CD14-positive monocyte (primary cell): ENCODE results near the gene PAX6. TPM values are rescaled to one million over a fixed set of nuclear protein-coding genes. Genes with fewer than 3 reads are reported as not detected.

Source experiments
- DNase-seq, 3 donors: peaks; one replicate each; pipeline ENCODE4 v3.0.0-alpha.2; 2011 to 2022
- H2AFZ ChIP-seq: 2 replicates; pipeline ENCODE4 v1.6.0; 2012; ENCODE audit warnings: mild to moderate bottlenecking, low read depth, low read length, inconsistent platforms; ENCODE audit not compliant: insufficient read depth, poor library complexity, severe bottlenecking
- H3K27ac ChIP-seq, 2 donors: 1 replicate in 1 of 2; 2 replicates in 1 of 2; pipeline ENCODE4 v1.5.1; 2012 to 2013; ENCODE audit warnings: low read length in 2 of 2, control low read depth in 1 of 2, inconsistent platforms in 1 of 2, low read depth in 1 of 2, mild to moderate bottlenecking in 1 of 2
- H3K27me3 ChIP-seq, 2 donors: one replicate each; pipeline versions ENCODE4 v1.6.0 to v1.6.1; 2011 to 2013; ENCODE audit warnings: low read length in 2 of 2; ENCODE audit not compliant: control insufficient read depth in 2 of 2, insufficient read depth in 2 of 2
- H3K36me3 ChIP-seq, 2 donors: replicated peaks in 1 of 2; 1 replicate in 1 of 2; 2 replicates in 1 of 2; pipeline versions ENCODE4 v1.5.1 to v1.6.1; 2012 to 2013; ENCODE audit warnings: low read length in 2 of 2, control low read depth in 1 of 2, inconsistent platforms in 1 of 2, mild to moderate bottlenecking in 1 of 2; ENCODE audit not compliant: insufficient read depth in 2 of 2, control insufficient read depth in 1 of 2
- H3K4me1 ChIP-seq, 2 donors: 1 replicate in 1 of 2; 2 replicates in 1 of 2; pipeline versions ENCODE4 v1.5.1 to v1.6.1; 2012 to 2013; ENCODE audit warnings: low read length in 2 of 2, control low read depth in 1 of 2, inconsistent platforms in 1 of 2, mild to moderate bottlenecking in 1 of 2, moderate library complexity in 1 of 2; ENCODE audit not compliant: insufficient read depth in 2 of 2, control insufficient read depth in 1 of 2
- H3K4me2 ChIP-seq: replicated peaks from 2 replicates; pipeline ENCODE3; 2012; ENCODE audit warnings: low read length, moderate library complexity, mild to moderate bottlenecking; ENCODE audit not compliant: poor library complexity, severe bottlenecking; ENCODE audit errors: extremely low read depth
- H3K4me3 ChIP-seq, 3 experiments: fragments of 200-600 bp in 1 of 3; sonication (generic) in 1 of 3; replicated peaks in 1 of 3; 1 replicate in 2 of 3; 2 replicates in 1 of 3; pipeline ENCODE4 v1.5.1; 2011 to 2013; ENCODE audit warnings: low read length in 3 of 3, mild to moderate bottlenecking in 3 of 3, control low read depth in 2 of 3, low read depth in 2 of 3, inconsistent platforms in 1 of 3, moderate library complexity in 1 of 3
- H3K79me2 ChIP-seq: 2 replicates; pipeline ENCODE4 v1.6.0; 2012; ENCODE audit warnings: mild to moderate bottlenecking, control low read depth, inconsistent platforms, low read length, moderate library complexity; ENCODE audit not compliant: insufficient read depth
- H3K9ac ChIP-seq: 2 replicates; pipeline ENCODE4 v1.6.0; 2017; ENCODE audit warnings: low read length, mild to moderate bottlenecking; ENCODE audit not compliant: insufficient read depth, poor library complexity, severe bottlenecking
- H3K9me3 ChIP-seq, 2 donors: replicated peaks in 1 of 2; 1 replicate in 1 of 2; 2 replicates in 1 of 2; pipeline versions ENCODE4 v1.5.1 to v1.6.1; 2012 to 2013; ENCODE audit warnings: low read length in 2 of 2, control low read depth in 1 of 2; ENCODE audit not compliant: control insufficient read depth in 1 of 2, insufficient read depth in 1 of 2
- H4K20me1 ChIP-seq: 2 replicates; pipeline ENCODE4 v1.6.0; 2012; ENCODE audit warnings: mild to moderate bottlenecking, low read length, control low read depth, moderate library complexity; ENCODE audit not compliant: insufficient read depth
- H3K27ac Mint-ChIP-seq, 7 donors: one replicate each; pipeline ENCODE4 v1.8.0; 2020; ENCODE audit warnings: mild to moderate bottlenecking in 7 of 7, mixed read lengths in 7 of 7, moderate library complexity in 6 of 7, inconsistent platforms in 2 of 7
- H3K27me3 Mint-ChIP-seq, 3 donors: one replicate each; pipeline ENCODE4 v1.8.0; 2021 to 2022; ENCODE audit warnings: low read depth in 3 of 3, mild to moderate bottlenecking in 3 of 3, mixed read lengths in 3 of 3, moderate library complexity in 3 of 3, inconsistent platforms in 1 of 3
- H3K36me3 Mint-ChIP-seq, 2 donors: one replicate each; pipeline ENCODE4 v1.8.0; 2020; ENCODE audit warnings: mixed read lengths in 2 of 2, inconsistent platforms in 1 of 2, mild to moderate bottlenecking in 1 of 2
- H3K4me1 Mint-ChIP-seq: one replicate; pipeline ENCODE4 v1.8.0; 2020; ENCODE audit warnings: mild to moderate bottlenecking, mixed read lengths
- H3K4me3 Mint-ChIP-seq, 2 donors: one replicate each; pipeline ENCODE4 v1.8.0; 2020; ENCODE audit warnings: mild to moderate bottlenecking in 2 of 2, mixed read lengths in 2 of 2, moderate library complexity in 1 of 2
- H3K9me3 Mint-ChIP-seq, 7 donors: one replicate each; pipeline ENCODE4 v1.8.0; 2020 to 2022; ENCODE audit warnings: mixed read lengths in 7 of 7, mild to moderate bottlenecking in 6 of 7, moderate library complexity in 6 of 7, inconsistent platforms in 2 of 7
- WGBS: methylation state at CpG from one replicate; pipeline ENCODE4 v1.1.5; 2013; ENCODE audit warnings: missing lambda C conversion rate; ENCODE audit not compliant: insufficient coverage; 5-methylcytosine and 5-hydroxymethylcytosine counted together
- intact Hi-C, 2 donors: fragments of 100-400 bp; cut with micrococcal nuclease; formaldehyde crosslinking; loops; one replicate each; pipeline versions ENCODE4 v1.15.0 to v1.15.1; 2023
- polyA plus RNA-seq, 3 donors: library from polyadenylated mRNA; depleted of rRNA in 1 of 3; unstranded in 2 of 3; stranded (reverse) in 1 of 3; fragments of 300-500 nt in 2 of 3; fragments of >200 nt in 1 of 3; fragmentation: Illumina TruSeq in 2 of 3; gene quantifications; 1 replicate in 2 of 3; 2 replicates in 1 of 3; pipeline ENCODE4 v1.2.3, GENCODE V29; 2012 to 2021
- TF ChIP-seq, protein P1 (sequence below): fragments of 200-600 bp; IDR thresholded peaks from one replicate; pipeline ENCODE4 v1.8.0; 2022; ENCODE audit warnings: antibody characterized with exemption, mild to moderate bottlenecking

Gene PAX6
- polyA plus RNA-seq, 3 donors = not detected

- Histone ChIP-seq H3K4me2 (no peak overlapping the region), H2AFZ (no peak overlapping the region), H3K9ac (no peak overlapping the region), H3K27me3 (peaks cover 70 to 84% of the 10 kb centered on the region in 2 donors), H3K9me3 (peaks cover 0 to 23% of the 10 kb centered on the region in 2 donors), H3K4me3 (no peak overlapping the region), H3K79me2 (no peaks in the 10 kb centered on the region), H3K36me3 (no peaks in the 10 kb centered on the region), H3K27ac (no peak overlapping the region), H3K4me1 (peaks cover 0 to 10% of the 10 kb centered on the region in 2 donors), H4K20me1 (no peaks in the 10 kb centered on the region)
- Mint-ChIP-seq H3K4me3 (peak overlapping the region in 1 of 2 donors; percentile 53), H3K27ac (peak overlapping the region in 2 of 7 donors; percentile 21 to 33), H3K9me3 (peaks cover 0 to 23% (median 17%) of the 10 kb centered on the region in 7 donors), H3K36me3 (peaks cover 0 to 13% of the 10 kb centered on the region in 2 donors), H3K27me3 (peaks cover 73 to 86% (median 74%) of the 10 kb centered on the region in 3 donors), H3K4me1 (peaks cover 15% of the 10 kb centered on the region)
- no peak for DNase-seq
- TF ChIP-seq, protein P1, sequence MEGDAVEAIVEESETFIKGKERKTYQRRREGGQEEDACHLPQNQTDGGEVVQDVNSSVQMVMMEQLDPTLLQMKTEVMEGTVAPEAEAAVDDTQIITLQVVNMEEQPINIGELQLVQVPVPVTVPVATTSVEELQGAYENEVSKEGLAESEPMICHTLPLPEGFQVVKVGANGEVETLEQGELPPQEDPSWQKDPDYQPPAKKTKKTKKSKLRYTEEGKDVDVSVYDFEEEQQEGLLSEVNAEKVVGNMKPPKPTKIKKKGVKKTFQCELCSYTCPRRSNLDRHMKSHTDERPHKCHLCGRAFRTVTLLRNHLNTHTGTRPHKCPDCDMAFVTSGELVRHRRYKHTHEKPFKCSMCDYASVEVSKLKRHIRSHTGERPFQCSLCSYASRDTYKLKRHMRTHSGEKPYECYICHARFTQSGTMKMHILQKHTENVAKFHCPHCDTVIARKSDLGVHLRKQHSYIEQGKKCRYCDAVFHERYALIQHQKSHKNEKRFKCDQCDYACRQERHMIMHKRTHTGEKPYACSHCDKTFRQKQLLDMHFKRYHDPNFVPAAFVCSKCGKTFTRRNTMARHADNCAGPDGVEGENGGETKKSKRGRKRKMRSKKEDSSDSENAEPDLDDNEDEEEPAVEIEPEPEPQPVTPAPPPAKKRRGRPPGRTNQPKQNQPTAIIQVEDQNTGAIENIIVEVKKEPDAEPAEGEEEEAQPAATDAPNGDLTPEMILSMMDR = no peak
- 43% methylated on average over 16 of the region's 22 CpGs for WGBS
- intact Hi-C loops = no loop called here
Measured at GRCh38 chr11:31795706-31796498, 15.2 kb downstream of the PAX6 start.

GRCh38 chr11:31794548-31794947 lies 16.6 kb downstream of the PAX6 start:
- 83% methylated on average over 1 of the region's 4 CpGs for WGBS
- peaks cover 62 to 78% (median 64%) of the 10 kb centered on the region in 3 donors for H3K27me3 Mint-ChIP-seq
- H3K27me3 ChIP-seq = peaks cover 61 to 70% of the 10 kb centered on the region in 2 donors

More at GRCh38 chr11:31794548-31794947, 16.6 kb downstream of the PAX6 start:
- intact Hi-C loops = no loop called here
- H3K4me1 Mint-ChIP-seq = peaks cover 13% of the 10 kb centered on the region
- no peak overlapping the region for H3K4me2 ChIP-seq
- no peak overlapping the region for H3K4me3 ChIP-seq
- peaks cover 0 to 14% (median 8%) of the 10 kb centered on the region in 7 donors for H3K9me3 Mint-ChIP-seq
- H4K20me1 ChIP-seq = no peaks in the 10 kb centered on the region
- H3K27ac ChIP-seq = no peak overlapping the region
- H3K36me3 Mint-ChIP-seq = peaks cover 0 to 5% of the 10 kb centered on the region in 2 donors
- DNase-seq = no peak
- H3K4me3 Mint-ChIP-seq = peak overlapping the region in 1 of 2 donors; percentile 67
- TF ChIP-seq, protein P1 = no peak
- peaks cover 0 to 10% of the 10 kb centered on the region in 2 donors for H3K4me1 ChIP-seq
- H3K36me3 ChIP-seq = no peaks in the 10 kb centered on the region
- no peaks in the 10 kb centered on the region for H3K79me2 ChIP-seq
- no peak overlapping the region for H3K9ac ChIP-seq
- no peak overlapping the region for H2AFZ ChIP-seq
- H3K9me3 ChIP-seq = peaks cover 0 to 11% of the 10 kb centered on the region in 2 donors
- no peak overlapping the region for H3K27ac Mint-ChIP-seq
